DMS153 treated with DMSO at 0.1 percent for 48 hours (cell line): ENCODE measurements around the gene MCU.
A peak's percentile ranks its signal among the peaks of the same experiment; 100 is the strongest.

Source experiments
- DNase-seq: peaks from one replicate; lab custom pipeline; 2025; ENCODE audit not compliant: unreplicated experiment; lab: John Stamatoyannopoulos, UW

Gene MCU

DNA sequence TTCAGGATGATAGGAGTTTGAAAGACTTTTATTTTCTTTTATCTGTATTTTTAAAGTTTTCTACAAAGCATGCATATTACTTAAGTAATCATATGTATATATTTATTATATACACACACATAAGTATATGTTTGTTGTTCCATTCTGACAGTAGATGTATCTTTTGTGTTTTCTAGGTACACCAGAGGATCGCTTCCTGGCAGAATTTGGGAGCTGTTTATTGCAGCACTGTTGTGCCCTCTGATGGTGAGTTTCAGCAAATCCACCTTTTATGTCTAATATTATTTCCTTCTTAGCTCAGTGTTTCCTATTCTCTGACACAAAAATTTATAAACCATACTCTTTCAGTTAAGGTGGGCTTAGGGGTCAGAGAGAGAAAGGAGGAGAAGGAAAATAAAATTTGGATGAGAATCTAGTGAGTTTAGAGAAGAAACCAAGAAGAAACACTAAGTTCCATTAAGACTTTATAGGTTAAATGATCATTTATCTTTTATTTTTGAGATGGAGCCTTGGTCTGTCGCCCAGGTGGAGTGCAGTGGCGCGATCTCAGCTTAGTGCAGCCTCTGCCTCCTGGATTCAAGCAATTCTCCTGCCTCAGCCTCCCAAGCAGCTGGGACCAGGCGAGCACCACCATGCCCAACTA is 142.4 kb downstream of the MCU start:
- peak; percentile 48 for DNase-seq

DNA sequence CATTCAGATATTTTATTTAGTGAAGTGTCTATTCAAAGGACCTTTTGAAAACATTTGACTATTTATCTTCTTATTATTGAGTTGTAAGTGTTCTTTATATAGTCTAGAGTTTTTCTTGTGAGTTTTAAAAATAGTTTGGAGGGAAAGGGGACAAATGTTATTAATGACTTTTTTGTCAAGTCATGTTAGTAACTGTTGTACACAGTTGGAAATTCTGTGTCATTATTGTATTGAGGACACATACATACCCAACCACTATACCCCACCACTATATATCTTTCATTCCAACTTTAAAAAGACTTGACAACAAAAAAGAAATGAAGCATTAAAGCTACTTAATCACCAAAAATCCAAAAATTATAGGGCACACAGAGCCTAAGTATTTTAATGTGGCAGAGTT is 148.4 kb downstream of the MCU start:
- no peak for DNase-seq

DNA sequence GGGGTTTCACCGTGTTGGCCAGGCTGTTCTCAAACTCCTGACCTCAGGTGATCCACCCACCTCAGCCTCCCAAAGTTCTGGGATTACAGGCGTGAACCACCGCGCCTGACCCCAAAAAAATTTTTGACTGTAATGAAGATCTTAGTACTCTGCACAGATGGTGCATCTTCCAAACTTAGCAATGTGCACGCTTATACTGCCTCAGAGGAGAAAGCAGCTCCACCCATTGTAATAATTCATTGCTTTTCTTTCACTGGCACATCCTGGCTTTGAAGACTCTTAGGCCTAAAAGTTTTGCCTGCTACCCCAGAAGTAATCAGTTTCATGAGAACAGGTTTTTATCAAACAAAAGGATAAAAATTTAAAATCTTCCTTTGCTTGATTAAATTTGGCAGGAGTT is 149.5 kb downstream of the MCU start:
- no peak for DNase-seq

DNA sequence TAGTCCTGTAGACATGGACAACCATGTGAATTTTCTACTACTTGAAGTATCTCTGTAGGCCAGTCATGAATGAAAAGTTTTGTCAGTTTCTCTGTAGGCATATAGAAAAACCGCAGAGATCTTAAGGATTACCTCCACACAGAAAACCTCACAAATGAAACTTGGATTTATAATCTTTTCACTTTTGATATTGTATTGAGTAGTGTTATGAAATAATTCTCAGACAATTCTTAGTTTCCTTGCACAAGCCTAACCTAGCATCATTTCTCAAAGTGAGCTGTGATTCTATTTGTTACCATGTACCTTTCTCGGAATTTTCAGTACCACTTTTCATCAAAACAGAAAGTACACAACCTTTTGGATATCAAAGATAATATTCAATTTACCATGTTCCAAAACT is 150.2 kb downstream of the MCU start:
- no peak for DNase-seq

DNA sequence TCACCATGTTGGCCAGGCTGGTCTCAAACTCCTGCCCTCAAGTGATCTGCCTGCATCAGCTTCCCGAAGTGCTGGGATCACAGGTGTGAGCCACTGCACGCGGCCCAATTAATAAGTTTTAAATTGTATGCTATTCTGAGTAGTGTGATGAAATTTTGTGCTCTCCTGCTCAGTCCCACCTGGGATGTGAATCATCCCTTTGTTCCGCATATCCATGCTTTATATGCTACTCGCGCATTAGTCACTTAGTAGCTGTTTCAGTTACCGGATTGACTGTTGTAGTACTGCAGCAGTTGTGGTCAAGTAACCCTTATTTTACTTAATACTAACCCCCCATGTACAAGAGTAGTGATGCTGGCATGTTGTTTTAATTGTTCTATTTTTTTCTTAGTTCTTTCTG is 154.3 kb downstream of the MCU start:
- DNase-seq: no peak

DNA sequence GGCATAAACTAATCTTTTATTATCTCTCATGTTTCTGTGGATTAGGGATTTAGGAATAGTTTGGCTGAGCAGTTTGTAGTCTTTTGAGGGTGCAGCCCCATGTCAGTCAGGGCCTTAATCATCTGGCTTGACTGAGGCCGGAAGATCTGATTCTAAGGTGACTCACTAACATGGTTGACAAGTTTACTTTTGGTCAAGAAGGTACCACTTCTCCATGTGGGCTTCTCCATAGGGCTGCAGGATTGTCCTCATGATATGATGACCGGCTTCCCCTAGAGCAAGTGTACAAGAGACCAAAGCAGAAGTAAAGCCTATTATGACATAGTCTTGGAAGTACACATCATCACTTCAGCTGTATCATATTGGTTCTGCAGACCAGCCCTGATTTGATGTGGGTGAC is 155.7 kb downstream of the MCU start:
- DNase-seq: no peak

DNA sequence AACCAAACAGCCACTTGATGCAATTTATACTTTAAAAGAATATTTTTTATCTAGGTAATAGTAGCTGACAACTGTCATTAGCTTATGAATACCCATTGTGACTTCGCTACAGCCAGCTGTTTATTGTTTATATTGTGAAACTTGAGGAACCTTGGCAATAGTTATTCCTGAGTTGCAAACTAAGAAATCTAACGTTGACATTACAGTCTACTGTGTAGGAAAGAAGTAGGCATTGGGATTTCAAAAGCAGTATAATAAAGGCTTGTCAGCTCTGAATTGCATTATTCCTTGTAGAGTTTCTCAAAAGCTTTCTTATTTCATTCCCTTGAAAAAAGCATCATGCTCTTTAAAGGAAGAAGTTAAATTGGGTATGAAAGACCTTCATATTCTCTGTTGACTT is 158.9 kb downstream of the MCU start:
- no peak for DNase-seq

DNA sequence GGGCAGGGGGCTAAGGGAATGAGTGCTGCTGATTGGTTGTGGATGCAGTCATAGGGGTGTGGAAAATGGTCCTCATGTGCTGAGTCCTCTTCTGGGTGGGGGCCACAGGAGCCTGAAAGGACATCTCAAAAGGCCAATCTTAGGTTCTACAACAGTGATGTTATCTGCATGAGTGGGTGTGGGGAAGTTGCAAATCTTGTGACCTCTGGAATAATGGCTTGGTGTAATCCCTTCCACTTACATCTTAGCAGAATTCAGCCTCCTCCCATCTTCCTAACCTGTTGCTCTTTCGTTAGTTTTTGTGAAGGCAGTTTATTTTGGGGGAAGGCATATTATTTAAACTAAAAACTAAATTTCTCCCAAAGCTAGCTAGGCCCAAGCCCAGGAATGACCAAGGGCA is 159.6 kb downstream of the MCU start:
- DNase-seq: no peak

DNA sequence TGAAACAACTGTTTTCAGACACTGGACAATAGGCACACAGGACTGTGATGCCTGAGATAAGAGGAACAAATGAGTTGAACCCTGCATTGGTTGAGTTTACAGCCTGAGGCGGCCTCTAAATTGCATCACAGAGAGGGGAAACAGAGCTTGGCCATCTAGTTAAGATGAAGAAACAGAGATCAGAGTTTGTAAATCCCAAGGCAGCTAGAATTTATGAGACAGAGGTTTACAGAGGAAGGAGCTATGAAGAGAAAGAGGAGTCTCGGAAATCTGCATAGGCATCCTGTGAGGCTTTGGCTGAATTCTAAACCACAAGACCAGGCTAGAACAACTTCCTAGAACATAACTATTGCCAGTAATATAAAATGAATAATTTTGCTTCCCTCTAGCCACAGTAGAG is 160.6 kb downstream of the MCU start:
- DNase-seq: no peak

DNA sequence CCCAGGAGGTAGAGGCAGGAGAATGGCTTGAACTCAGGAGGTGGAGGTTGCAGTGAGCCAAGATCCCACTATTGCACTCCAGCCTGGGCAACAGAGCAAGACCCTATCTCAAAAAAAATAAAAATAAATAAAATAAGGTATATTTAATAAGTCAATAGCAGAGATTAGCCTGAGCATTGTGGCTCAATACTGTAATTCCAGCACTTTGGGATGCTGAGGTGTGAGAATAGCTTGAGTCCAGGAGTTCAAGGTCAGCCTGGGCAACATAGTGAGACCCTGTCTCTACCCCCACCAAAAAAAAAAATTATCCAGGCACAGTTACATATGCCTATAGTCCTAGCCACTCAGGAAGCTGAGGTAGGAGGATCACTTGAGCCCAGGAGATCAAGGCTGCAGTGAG is 163.2 kb downstream of the MCU start:
- no peak for DNase-seq

DNA sequence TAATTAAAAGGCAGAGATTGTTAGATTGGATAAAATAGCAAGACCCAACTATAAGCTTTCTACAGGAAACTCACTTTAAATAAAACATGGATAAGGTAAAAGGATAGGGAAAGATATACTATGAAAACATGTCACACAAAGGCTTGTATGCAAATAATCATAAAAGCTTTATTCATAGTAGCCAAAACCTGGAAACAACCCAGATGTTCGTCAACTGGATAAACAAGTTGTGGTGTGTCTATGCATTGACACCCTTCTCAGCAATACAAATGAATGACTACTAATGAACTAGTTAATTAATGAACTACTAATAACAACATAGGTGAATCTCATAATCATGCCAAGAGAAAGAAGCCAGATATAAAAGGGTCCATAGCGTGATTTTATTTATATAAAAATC is 163.8 kb downstream of the MCU start:
- DNase-seq: no peak

DNA sequence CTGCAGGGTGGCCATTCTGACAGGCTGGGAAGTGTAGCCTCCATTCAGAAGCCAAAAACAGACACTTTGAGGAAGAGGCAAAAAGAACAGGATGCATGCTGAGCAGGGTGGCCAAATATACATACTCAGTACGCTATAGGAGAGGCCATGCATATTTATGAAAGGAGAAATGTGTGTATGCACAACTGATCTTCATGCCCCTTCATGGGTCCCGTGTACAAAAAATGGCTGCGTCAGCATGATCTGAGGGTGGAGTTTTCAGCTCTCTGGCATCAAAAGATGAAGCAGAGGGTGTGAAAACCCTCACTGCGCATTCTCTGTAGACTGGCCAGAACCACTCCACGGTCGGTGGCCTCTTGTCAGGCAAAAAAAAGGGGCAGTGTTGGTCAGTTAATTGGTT is 166.1 kb downstream of the MCU start:
- no peak for DNase-seq

DNA sequence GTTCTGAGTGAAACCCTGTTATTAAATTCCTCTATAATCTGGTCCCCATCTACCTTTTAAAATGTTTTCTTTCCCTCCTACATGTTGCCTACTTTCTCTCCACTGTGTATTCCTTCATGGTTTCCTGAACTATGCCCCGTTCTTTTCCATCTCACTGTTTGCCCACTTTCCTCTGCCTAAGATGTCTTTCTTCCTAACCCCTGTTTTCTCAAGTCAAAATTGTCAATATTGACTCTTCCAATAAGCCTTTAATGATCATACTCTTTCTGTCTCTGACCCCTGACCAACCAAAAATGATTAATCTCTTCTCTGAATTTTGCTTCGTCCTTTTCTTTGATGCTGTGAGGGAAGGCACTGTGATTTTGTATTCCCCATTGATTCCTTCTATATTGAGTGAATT is 171.0 kb downstream of the MCU start:
- no peak for DNase-seq

DNA sequence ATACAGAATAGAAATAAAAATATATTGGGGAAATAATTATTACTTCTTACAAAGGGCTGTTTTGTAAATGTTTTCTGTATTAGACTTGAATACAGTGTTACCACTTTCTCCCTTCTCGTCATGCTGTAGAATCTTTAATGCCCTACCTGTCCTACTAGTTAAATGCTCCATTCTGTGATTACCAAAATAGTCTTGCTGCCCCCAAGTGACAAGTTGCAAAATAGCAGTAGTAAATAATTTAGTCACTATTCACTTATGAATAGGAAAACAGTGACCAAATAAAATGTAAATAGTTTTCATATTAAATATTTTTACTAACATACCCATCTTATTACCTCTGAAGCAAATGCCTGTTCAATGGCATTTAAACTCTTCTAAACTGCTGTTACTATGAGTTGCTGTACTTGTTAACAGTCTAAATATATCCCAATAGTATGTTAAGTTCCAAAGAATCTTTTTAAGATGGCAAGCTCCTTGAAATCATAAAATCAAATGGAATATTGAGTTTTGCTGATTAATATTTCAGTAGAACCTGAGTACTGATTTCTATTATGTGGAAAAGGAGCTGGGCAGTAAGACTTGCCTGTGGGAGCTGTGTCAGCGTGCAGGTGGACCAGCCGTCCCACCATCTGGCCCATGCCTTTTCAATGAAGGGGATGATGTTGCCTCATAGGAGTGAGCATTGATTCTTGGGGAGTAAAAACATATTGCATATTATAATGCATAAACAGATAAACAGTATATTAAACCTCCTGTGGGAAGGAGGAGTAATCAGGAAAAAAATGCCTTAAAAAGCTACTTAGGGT is 183.5 kb downstream of the MCU start:
- peak; percentile 9 for DNase-seq

DNA sequence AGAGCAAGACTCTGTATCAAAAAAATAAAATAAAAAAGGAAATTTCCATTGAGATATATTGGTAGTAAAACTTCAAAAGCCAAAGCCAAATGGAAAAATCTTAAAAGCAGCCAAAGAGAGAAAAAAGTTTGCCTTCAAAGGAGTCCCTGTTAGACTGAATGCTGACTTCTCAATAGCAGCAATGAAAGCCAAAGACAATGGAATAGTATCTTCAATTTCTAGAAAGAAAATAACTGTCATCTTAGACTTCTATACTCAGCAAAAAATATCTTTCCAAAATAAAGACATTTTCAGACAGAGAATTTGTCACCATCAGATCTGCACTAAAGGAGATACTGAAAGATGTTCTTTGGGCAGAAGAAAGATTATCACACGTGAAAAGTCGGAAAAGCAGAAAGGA is 187.3 kb downstream of the MCU start:
- no peak for DNase-seq

DNA sequence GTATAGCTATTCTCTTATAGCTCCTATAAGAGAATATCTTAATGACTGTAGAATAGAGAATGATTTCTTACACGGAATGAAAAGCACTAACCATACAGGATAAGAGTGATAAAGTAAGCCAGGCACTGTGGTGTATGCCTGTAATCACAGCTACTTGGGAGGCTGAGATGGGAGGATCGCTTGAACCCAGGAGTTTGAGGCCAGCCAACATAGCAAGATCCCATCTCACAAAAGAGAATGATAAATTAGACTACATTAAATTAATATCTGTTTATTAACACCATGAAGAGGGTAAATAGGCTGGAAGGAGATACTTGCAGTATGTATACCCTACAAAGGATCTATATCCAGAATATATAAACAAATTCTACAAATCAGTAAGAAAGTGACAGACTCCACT is 189.3 kb downstream of the MCU start:
- no peak for DNase-seq

DNA sequence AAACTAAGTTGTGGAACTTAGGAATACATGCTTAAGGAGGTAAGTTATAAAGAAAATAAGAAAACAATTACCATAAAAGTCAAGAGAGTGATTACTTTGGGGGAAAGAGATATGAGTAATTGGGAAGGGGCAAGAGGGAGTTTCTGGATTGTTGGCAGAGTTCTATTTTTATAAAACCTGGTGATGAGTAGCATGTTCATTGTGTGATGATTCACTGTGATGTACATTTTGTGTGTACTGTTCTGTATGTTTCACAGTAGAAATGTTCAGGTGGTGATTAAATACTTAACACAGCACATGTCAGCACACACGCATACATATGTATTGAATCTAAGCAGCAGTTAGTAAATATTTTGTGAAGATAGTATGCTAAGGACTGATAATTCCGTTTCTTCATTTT is 191.9 kb downstream of the MCU start:
- no peak for DNase-seq

DNA sequence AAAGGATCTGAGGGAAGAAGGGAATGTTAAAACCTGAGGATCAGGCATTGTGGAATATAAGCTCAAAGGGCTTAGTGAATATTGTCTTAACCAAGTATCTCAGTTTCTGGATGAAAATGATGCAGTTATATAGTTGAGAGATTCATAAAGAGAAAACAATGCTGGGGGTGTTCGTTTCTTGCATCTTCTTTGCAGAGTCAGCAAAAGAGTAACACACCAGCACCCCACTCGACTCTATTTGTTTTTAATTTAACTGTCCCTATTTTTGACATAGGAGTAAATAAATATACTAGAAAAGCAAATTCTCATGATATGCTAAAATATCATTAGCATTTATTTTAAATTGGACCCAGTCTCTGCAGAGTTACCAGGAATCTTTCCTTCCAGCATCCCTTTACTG is 194.0 kb downstream of the MCU start:
- DNase-seq: no peak

DNA sequence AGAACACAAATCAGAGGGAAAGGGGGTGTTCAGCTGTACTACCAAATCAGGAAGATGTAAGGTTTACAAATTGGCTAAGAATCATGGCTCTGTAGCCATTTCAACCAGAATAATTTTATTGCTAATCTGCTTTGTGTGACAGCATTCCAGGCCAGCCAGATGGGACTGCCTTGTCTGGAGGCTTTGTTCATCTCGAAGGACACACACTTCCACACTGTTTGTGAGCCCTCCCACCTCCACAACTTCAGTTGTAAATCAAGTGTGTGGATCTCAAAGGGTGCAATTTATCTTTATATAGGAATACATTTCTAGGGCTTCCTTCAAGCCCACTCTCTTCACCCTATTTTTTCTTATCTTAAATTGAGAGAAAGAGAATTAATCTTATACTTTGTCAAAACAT is 194.7 kb downstream of the MCU start:
- DNase-seq: no peak

DNA sequence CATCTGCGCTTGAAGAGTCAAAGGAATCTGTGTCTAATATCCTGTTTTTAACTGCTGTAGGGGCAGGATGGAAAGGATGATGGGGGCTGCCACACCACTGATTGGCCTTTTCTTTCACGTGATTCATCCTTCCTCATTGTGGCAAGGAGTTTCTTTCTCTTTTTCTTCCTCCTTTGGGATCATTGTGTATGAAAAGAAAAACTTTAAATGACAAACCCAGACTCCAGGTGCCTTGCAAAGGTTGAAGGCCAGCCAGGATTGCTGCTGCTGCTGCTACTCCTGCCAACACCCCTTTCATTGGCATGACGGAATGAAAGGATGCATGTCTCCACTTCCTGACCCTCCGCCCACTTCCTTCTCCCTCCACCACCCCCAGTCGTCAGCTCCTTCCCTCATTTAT is 195.1 kb downstream of the MCU start:
- DNase-seq: no peak

DNA sequence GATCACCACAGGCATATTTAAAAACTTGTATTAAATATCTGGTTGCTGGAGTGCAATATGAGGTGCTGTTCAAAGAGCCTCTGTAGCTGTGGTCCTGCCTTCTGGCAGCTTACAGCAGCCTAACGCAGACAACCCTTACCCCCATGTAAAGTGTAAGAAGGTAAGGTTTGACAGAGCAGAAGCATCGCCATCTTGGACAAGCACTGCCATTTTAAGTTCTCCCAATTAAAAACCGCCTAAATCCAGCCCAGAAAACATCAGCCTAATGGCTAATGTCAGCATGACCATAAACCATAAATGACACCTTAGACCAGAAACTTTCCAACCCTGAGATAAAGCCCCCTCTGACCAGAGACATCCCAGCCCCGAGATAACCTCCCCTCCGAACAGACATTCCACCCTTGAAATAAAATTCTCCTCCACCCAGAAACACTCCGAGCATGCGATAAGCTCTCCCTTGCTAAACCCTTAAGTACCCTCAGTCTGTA is 196.3 kb downstream of the MCU start:
- no peak for DNase-seq

DNA sequence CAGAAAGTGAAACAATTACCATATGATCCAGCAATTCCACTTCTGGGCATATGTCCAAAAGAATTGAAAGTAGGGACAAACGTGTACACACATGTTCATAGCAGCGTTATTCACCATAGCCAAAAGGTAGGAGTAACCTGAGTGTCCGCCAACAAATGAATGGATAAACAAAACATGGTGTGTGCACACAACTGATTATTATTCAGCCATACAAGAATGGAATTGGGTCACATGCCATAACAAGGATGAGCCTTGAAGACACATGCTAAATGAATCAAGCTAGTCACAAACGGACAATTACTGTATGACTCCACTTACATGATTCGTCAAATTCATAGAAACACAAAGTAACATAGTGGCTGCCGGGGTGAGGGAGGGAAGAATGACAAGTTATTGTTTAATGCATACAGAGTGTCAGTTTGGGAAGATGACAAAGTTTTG is 197.5 kb downstream of the MCU start:
- peak; percentile 82 for DNase-seq

DNA sequence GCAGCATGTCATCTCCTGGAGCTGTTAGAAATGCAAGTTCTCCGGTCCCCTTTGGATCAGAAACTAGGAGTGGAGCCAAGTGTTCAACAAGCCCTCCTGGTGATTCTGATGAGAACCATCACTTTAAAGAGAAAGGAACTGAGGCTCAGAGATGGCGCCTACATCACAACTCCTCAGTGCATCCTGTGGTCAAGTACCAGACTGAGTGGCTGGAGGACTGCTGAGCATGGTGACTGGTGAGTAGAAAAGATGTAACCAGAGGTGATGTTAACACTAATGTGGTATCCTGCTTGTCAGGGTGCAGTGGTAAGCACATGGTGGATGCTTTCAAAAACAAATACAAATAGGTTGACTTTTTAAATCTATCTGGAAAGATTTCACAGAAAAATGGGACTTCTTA is 198.1 kb downstream of the MCU start:
- no peak for DNase-seq
